ENCODE data around the gene RPL23.

DNA sequence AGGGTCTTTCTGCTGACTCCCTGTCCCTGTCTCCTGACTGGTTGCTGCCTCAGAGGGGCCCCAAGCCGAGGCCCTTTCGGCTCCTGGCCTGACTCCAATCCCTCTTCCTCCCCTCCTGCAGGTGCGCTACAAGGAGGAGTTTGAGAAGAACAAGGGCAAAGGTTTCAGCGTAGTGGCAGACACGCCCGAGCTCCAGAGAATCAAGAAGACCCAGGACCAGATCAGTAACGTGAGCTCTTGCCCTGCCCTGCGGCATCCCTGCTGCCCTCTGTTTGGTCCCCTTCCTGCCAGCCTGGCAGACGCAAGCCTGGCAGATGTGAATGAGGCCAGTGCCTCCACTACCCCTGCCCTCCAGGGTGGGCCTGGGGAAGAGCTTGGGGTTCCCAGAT is 44.8 kb upstream of the RPL23 start:
- TF ChIP-seq, protein P1, sequence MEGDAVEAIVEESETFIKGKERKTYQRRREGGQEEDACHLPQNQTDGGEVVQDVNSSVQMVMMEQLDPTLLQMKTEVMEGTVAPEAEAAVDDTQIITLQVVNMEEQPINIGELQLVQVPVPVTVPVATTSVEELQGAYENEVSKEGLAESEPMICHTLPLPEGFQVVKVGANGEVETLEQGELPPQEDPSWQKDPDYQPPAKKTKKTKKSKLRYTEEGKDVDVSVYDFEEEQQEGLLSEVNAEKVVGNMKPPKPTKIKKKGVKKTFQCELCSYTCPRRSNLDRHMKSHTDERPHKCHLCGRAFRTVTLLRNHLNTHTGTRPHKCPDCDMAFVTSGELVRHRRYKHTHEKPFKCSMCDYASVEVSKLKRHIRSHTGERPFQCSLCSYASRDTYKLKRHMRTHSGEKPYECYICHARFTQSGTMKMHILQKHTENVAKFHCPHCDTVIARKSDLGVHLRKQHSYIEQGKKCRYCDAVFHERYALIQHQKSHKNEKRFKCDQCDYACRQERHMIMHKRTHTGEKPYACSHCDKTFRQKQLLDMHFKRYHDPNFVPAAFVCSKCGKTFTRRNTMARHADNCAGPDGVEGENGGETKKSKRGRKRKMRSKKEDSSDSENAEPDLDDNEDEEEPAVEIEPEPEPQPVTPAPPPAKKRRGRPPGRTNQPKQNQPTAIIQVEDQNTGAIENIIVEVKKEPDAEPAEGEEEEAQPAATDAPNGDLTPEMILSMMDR (IDR thresholded peaks at IDR 0.05) = no peak
- no peak for TF ChIP-seq POLR2A (IDR thresholded peaks at IDR 0.05)
